ENCODE results near the gene UBE2E1. TPM values are rescaled to one million over a fixed set of nuclear protein-coding genes. Genes with fewer than 3 reads are reported as not detected.

The UBE2E1 gene
- total and polyA plus RNA-seq, 2 experiments from 2014 or later = 39.9 to 120 TPM

DNA sequence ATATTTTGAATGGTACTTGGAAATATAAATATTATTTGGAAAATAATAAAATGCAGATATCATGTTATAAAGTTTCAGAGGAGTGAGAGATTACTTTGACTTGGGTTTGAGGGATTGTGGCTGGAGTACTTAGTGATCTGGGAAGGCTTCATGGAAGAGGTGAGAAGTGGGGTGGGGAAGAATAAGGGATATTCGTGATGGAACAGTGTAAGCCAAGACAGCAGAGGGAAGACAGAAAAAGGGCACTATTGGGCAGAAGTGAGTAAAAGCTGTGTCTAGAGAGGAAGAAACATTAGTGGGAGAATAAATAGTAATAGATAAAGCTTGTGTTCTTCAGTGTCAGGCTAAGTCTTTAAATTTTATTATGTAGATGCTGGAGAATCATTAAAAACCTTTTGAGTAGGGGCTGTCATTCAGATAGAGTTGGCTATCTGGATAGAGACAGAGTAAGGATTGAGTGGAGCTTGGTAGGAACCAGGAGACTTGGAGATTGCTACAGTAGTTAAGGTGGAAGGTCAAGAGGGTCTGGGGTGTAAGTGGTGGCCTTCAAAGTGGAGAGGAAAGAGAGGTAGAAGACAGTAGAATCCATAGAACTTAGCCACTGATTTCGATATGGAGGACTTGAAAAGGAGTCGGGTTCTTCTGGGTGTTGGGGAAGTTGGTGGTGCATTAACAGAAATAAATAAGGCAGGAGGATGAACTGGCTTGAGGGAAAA, 11.9 kb downstream of the UBE2E1 start:
- Histone ChIP-seq H3K79me2 (replicated peaks; ENCODE audit: insufficient read depth) (peaks cover 99% of the 10 kb centered on the region), H3K4me1 (ENCODE audit: insufficient read depth) (peaks cover 24% of the 10 kb centered on the region)
- H3K36me3 Mint-ChIP-seq (ENCODE audit: low read depth) = peaks cover 28% of the 10 kb centered on the region

More for the DNA sequence above, 11.9 kb downstream of the UBE2E1 start:
- Histone ChIP-seq H3K36me3 (ENCODE audit: insufficient read depth) (no peaks in the 10 kb centered on the region), H3K4me3 (no peak overlapping the region), H3F3A (replicated peaks; ENCODE audit: low read depth) (no peaks in the 10 kb centered on the region), H3K27ac (ENCODE audit: low read depth) (no peak overlapping the region), H3K27me3 (ENCODE audit: insufficient read depth) (no peaks in the 10 kb centered on the region), H3K4me2 (no peak overlapping the region), H4K20me1 (replicated peaks; ENCODE audit: insufficient read depth) (peaks cover 52% of the 10 kb centered on the region), H2AFZ (no peak overlapping the region), H3K9me2 (ENCODE audit: insufficient read depth) (no peaks in the 10 kb centered on the region)
- Mint-ChIP-seq H3K27ac (no peak overlapping the region), H3K9me3 (no peaks in the 10 kb centered on the region), H3K4me1 (peaks cover 53% of the 10 kb centered on the region), H3K27me3 (ENCODE audit: insufficient read depth, low read depth, poor library complexity) (peaks cover 2% of the 10 kb centered on the region), H3K4me3 (no peak overlapping the region)
- TF ChIP-seq POLR2AphosphoS5 (IDR thresholded peaks at IDR 0.05; ENCODE audit: low read depth) (no peak), JUNB (IDR thresholded peaks at IDR 0.05; ENCODE audit: unreplicated experiment) (no peak), REST (IDR thresholded peaks at IDR 0.05; ENCODE audit: unreplicated experiment) (no peak), ZNF114 (CRISPR knock-in tag; IDR thresholded peaks at IDR 0.05) (no peak), EZH2 (IDR thresholded peaks at IDR 0.05; ENCODE audit: low read depth, unreplicated experiment) (no peak), ZNF462 (CRISPR knock-in tag; IDR thresholded peaks at IDR 0.05) (no peak), CREB1 (CRISPR knock-in tag; IDR thresholded peaks at IDR 0.05; ENCODE audit: low read depth) (no peak)
- TF ChIP-seq, protein P1, sequence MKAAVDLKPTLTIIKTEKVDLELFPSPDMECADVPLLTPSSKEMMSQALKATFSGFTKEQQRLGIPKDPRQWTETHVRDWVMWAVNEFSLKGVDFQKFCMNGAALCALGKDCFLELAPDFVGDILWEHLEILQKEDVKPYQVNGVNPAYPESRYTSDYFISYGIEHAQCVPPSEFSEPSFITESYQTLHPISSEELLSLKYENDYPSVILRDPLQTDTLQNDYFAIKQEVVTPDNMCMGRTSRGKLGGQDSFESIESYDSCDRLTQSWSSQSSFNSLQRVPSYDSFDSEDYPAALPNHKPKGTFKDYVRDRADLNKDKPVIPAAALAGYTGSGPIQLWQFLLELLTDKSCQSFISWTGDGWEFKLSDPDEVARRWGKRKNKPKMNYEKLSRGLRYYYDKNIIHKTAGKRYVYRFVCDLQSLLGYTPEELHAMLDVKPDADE (IDR thresholded peaks at IDR 0.05) = no peak
- ATAC-seq (no peak), DNase-seq (ENCODE audit: low spot score) (no peak)

Data from GM23338 (cell line).